ENCODE results near the gene HNF1B.

HNF1B gene

DNA sequence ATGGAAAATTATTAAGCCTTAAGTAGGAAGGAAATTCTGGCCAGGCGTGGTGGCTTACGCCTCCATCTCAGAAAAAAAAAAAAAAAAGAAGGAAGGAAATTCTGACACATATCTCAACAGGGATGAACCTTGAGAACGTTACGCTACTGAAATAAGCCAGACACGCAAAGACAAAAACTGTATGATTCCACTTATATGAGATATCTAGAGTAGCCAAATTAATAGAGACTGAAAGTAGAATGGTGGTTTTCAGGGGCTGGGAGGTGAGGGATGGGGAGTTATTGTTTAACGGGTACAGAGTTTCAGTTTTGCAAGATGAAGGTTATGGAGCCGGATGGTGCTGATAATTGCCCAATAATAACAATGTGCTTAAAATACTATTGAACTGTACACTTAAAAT, 16.2 kb upstream of the HNF1B start:
- no peak for DNase-seq (ENCODE audit: low read depth)

DNA sequence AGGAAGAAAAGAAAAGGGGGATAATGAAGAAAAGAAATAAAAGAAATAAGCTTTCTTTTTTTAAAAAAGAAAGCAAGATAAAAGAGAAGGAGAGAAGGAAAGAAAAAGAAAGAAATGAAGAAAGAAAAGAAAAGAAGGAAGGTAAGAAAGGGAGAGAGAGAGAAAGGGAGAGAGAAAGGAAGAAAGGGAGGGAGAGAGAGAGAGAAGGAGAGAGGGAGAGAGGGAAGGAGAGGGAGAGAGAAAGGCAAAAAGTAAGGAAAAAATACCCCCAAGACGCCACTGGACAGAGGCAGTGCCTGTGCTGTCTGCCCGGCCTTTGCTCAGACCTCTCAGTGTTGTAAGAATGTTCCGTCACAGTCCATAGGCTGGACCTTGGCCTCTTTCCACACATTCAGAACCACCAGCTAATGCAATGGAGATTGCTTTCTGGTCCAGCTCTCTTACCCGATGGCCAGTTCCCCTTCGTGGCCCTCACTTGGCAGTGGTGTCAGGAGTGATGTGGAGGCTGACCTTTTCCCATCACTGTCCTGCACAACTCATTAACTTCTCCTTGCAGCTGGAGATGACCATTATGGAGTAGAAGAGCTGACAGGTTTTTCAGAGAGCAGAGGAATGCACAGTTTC, 14.3 kb upstream of the HNF1B start:
- DNase-seq (ENCODE audit: low read depth) = no peak

DNA sequence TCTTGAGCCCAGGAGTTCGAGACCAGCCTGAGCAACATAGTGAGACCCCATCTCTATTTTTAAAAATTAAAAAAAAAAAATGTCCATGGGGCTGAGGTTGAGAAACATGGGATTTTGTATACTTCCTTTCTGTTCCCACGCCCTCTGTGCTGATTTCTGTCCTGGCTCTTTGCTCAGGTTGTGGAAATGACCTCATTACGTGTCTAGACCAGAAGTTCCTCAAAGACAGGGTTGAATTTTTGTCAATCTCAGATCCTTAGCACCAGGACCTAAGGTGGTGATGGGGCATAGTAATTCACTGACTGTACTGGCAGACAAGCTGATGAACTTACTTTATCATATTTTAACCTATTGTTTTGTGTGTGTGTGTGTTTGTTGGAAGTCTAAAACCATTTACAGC, 11.2 kb upstream of the HNF1B start:
- DNase-seq (ENCODE audit: low read depth) = peak; percentile 26

DNA sequence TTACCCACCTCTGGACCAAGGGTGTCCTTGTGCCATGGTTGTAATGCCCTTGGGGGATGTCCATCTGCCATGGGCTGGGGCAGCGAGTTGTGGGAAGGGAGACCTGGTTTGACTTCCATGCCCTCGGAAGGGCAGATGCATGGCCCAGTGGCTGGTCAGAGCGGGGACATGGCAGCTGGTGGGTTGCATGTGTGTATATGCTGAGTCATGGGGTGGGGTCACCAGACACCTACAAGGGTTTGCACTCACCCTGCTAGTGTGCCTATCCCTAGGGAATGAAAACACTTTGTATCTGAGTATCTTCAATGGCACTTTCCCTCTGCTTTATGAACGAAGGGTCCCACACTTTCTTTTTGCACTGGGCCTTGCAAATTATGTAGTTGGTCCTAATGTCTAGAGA, 10.6 kb upstream of the HNF1B start:
- no peak for DNase-seq (ENCODE audit: low read depth)

DNA sequence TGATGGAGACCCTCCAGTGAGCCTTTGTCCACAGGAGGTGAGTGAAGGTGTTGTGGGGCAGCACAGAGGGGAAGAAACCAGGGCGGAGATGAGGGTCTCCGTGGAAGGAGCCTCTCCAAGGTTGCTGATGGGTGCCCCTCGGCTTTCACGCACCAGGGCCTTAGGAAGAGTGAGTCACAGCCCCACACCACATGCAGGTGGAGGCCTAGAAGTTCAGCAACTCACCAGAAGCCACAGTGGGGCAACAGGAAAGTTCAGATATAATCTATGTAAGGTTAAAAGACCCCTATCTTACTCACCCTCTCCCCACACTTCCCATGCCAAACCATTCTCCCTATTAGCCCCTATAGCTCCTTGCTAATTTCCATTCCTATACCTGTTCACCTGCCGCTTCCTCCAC, 9.5 kb upstream of the HNF1B start:
- no peak for DNase-seq (ENCODE audit: low read depth)

DNA sequence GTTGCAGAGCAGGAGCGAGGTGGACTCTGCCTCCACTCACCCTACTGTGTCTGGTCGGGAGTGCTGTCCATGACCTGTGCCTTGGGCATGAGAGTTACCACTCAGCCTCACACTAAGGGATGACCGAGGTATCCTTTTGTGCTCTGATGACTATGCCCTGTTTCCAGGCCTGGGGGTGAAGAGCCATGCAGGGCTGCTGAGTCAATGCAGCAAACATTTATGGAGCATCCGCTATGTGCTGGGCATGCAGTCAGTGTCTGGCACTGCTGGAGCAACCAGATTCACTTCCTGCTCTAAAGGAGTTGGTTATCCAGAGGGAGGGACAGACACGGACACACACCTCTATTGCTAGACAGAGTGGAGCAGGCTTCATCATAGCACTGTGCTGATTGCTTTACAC, 7.6 kb upstream of the HNF1B start:
- peak; percentile 97 for DNase-seq (ENCODE audit: low read depth)

DNA sequence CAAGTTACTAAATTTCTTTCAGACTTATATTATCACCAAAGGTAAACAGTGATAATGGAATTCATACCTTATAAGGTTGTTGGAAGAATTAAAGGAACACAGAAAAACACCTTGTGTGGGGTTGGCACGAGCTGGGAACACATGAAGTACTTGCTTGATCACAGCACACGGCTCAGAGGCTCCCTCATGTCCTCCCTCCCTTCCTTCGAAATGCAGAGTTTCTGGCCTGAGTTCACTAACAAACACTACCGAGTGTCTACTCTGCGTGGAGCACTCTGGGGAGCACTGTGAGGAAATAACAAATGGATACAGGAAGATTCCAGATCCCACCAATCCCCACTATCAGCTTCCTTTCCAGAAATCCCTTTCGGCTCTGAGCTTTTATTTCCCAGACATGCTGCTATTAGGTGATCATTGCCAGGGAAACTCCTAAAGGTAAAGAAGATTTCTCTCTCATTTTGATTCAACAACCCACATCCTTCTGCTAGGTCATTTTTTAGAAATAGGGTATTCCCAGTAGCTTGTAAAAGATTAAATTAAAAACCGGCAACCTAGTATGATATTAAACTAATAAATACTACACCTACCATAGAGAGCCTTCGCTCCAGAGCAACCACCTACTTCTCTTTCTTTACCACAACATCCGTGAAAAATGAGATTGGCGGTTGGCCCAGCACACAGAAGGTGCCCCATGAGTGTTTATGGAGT, 6.1 kb upstream of the HNF1B start:
- no peak for DNase-seq (ENCODE audit: low read depth)

DNA sequence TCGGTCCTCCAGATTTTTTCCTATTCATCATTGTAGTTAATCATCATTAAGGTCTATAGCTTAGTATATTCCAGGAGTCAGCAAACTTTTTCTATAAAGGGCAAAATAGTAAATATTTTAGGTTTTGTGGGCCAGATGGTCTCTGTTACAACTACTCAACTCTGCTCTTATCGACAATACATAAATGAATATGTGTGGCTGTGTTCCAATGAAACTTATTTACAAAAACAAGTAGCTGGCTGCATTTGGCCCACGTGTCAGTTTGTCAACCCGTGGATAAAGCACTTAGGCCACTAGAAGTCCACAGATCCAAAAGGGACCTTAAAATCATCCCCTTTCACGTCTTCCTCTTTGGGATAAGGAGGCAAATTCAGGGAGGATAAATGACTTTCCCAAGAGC, 5.4 kb upstream of the HNF1B start:
- no peak for DNase-seq (ENCODE audit: low read depth)

DNA sequence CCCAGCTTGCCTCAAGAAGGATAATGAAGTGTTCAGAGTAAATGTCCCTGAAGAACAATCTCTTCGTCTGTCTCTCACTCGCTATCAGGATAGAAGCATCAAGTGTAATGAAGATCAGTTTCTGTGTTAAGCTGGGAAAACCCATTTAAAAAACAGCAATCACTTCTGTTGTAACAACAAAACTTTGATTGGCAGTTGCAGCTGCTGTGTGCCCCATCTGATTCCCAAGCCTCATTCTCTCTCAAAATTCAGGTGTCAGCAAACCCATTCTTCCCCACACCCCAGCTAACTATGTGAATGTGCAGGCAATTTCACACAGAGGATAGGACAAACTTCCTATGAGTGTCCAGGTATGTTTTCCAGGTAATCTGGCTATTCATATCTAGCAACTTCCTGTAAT, 2.4 kb upstream of the HNF1B start:
- DNase-seq (ENCODE audit: low read depth) = no peak

DNA sequence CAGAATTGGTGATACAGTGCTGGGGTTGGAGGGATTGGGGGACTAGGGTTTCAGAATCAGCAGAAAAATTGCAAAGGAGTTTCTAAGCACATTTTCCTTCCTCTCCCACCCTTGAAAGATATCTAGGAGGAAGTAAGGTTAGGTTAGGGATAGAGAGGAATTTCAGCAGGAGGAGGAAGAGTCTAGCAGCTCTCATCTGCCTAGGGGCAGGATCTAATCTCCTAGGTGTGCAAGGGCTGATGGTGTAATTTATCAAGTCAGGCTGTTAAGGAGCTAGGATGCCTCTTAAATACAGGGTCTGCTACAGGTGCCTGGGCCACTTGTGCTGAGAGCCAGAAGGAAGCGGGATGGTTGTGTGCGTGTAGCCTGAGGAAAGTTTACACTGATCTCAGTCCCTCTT, 1.8 kb upstream of the HNF1B start:
- no peak for DNase-seq (ENCODE audit: low read depth)

DNA sequence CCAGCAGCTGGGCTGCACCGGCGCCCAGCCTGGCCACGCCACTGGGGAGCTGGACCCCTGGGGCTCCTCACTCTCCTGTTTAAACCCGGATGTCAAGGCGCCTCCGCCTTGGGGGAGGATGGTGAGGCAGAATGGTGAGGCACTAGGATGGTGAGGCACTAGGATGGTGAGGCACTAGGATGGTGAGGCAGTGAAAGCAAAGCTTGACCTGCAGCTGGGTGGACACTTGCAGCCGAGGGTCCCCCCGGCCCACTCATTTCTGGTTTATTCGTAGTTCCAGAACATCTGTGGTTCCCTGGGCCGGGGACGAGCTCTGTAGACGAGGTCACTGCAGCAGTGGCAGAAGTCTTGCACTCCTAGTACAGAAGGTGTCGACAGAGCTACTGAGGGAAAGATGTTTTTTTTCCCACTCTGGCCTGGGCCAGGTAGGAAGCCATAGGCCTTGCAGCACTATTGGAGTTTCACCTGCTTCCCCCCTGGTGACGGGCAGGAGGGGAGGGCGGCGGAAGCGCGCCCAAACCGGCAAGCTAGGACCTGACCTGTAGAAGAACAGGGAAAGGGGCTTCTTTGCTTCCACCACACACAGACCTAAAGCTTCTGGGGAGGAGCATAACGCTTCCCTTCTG, 1.1 kb upstream of the HNF1B start:
- no peak for DNase-seq (ENCODE audit: low read depth)

DNA sequence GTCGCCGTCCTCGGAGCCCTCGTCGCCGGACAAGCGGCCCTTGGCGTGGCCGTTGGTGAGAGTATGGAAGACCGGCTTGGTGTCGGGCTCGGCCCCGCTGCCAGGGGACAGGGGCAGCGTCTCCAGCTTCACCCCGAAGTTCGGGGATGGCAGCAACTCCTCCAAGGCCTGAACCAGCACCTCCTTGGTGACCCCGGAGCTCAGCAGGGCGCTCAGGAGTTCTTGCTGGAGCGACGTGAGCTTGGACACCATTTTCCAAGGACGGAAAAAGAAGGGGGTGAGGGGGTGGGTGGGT, 279 bp downstream of the HNF1B start:
- no peak for DNase-seq (ENCODE audit: low read depth)

DNA sequence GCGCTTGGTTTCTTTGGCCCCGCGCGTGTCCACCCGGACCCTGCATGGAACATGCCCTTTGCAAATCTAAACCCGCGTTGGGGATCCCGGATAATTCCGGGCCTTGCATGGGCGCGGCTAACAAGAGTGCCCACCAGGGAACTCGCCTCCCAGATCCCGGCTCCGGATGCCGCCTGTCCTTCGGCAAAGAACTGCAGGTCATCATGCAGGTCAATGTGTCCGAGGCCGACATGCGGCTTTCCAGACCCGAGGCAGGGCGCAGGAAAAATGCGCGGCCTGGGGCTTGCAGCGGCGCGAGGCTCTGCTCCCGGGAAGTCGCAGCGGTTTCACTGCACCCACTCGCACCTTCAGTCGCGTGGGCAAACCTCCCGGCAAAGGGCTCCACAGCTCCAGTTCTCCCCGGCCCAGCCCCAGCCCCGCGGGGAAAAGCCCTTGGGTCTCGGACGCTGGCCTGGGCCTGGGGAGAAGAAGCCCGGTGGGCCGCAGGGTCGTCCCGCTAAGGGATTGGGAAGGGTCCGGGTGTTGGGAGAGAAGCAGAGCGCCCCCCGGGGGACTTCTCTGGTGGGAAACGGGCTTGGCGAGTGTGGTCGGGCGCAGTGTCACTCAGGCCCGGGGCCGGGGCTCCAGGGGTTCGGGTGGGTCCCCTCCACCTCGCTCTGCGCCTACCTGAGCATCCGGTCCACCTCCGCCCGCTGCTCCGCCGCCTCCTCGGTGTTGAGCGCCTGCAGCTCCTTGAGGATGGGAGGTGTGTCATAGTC, 805 bp downstream of the HNF1B start:
- no peak for DNase-seq (ENCODE audit: low read depth)

DNA sequence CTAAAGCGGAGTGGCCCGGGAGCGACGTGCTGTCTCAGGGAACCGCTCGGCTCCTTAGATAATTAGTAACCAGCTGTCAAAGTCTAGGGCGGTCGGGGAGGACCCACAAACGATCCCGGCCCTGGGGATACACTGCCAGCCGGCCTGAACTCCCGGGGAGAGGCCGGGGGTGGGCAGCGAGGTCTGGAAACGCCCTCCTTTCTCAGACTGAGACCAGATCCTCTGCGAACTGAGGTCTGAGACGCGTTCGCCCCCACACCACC, 1.3 kb downstream of the HNF1B start:
- no peak for DNase-seq (ENCODE audit: low read depth)

DNA sequence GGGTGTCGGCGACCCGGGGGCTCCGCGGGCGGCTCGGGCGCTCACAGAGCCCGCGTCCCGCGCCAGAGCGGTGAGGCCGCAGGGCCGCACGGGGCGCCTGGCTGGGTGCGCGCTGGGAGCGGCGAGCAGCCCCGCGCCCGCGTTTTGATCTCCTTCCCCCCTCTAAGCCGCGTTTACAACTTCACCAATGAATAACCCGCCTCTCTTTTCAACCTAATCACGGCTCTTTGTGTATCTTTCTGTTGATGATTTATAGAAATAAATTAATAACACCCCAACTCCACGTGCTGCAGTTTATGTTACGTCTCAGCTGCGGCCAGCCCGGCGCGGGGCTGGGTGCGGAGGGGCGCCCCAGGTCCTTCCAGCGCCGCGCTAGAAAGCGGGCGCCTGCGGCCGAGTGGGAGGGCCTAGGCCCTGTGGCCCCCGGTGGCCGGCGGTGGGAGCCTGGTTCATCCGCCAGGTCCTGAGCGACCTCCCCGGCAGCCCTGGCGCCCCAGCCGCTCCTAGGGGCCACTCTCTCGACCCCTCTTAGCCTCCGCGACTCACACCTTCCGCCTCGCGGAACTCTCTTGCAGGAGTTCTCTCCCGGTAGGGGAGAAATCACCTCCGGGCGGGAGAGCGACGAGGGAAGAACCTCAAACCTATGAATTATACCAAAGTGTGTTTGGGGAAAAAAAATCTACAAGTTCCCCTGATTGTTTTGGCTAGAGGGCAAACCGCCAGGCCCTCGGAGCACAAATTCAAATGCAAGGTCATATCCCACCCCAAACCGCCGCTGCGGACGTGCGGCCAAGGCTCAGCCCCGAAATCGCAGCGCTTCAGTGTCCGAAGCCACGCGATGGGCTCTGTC, 1.9 kb downstream of the HNF1B start:
- peak; percentile 24 for DNase-seq (ENCODE audit: low read depth)

DNA sequence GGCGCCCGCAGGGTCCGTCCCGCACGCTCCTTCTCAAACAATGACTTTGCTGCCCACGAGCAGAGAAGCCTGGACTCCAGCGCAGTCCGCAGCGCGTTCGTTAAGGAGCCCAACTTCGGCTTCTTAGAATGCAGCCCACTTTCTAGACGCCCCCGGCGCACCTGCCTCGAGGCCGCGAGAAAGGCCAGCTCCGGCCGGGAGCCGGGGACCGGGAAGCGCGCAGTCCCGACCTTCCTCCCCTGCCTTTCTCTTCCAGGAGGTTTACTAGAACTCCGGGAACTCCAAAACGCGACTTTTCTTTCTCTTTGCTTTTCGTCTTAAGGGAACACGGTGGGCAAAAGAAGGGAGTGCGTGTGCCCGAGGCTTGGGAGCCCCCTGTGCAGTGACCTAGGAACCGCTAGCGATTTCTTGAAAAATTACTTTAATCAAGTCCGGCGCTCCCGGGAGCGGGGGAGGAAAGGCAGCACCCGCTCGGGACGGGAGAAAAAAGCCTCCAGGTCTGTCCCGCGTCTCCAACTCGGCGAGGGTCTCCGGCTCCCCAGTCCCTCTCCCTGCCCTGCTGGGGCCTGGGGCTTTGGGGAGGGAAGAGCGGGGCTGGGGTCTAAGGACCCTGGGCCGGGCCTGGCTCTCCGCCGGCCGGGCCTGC, 2.6 kb downstream of the HNF1B start:
- DNase-seq (ENCODE audit: low read depth) = peak; percentile 47

DNA sequence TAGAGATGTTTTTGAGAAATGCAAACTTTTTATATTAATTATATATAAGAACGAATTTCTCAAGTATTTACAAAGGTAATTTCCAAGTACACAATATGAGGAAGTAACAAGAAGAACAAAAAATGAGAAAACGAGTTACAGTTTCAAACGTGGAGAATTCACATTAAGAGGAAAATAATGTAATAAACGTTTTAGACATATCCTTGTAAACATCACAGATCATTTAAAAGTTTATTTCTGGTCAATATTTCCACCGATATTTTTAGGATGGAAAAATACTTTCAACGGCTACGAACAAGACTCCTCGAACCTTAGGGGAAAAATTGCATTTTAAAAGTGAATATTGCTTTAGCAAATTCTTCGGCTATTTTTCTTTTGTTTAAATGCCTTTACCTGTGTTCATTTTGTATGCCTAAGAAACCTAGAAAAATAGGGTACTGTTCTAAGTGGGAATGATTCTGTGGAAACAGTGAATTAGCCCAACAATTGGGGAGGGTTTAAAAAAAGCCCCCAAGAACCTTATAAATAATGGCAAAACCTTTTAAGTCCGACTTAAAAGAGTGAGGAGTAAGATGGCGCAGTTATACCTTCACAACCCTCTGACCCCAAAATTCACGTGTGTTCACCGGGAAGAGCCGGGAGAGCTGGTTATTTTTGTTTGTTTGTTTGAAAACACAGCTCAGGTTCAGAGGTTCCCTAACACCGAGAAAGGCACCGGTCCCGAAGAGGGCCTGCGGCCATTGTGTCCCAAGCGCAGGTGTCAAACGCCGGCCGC, 3.3 kb downstream of the HNF1B start:
- no peak for DNase-seq (ENCODE audit: low read depth)

DNA sequence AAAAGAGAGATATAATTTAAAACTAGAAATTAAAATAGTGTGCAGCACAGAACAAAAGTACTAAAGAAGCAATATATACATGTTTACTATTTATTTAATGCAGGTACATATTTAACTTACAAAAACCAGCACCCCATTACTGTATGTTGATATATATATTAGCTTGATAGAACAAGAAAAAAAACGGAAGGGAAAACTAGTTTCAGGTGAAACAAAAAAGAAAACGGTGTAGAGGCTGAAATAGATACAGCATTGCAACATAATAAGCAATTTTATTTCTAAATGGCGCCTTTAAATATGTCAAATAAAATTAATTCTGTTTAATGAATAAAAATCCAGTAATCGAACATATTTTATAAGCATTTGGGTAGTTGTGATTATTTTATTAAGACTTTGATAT, 3.9 kb downstream of the HNF1B start:
- no peak for DNase-seq (ENCODE audit: low read depth)

DNA sequence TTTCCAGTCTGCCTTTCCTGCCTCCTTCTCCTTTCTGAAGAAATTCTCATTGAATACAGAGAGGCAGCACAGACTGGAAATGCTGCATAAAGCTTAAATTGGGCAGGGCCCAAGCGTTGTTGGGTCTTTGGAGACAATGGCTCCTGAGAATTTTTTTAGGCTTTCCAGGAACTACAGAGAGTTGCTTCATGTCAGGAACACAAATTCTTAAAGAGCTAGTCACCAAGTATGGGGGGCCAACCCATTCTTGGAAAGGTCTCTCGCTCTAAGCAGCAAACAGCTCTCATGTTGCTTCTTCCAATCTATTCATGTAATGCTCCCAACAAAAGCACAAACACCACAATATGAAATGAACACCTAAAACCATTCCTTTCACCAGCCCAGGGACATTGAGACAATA, 6.9 kb downstream of the HNF1B start:
- peak; percentile 68 for DNase-seq (ENCODE audit: low read depth)

DNA sequence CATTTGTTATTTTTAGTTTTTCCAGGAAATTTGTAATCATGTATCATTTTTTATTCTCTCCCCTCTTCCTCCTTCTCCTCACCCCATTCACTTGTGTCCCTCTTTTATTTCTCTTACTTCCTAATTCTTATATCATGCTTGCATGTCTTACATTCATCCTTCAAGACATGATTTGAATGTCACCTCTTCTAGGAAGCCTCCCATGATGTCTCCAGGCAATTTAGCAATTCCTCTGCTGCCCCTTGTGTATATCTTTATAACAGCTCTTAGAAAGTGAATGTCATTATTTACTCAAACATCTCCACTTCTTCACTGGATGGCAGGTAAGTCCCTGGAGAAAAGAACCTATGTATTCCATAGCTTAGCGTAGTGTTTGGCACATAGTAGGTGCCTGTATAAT, 7.8 kb downstream of the HNF1B start:
- DNase-seq (ENCODE audit: low read depth) = peak; percentile 48

DNA sequence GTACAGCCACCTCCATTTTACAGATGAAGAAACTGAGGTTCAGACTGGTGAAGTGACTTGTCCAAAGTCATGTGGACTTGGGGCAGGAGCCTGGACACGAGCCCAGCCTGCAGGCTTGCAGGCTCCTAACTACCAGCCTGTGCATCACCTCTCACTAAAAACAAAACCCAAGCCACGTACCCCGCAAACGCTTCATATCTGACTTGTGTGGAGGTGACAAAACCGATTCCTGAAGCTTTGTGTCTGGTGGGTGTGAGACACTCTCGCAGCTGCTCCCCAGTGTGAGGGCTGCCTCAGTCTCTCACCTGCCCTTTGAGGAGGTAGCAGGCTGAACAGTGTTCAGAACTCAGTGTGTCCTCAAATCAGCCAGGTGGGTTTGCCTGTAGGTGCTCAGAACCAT, 8.4 kb downstream of the HNF1B start:
- DNase-seq (ENCODE audit: low read depth) = no peak

All from ELR (cell line).